SU-DHL-6 (cell line): ENCODE data around the gene EBP.

Source experiments
- EZH2phosphoT487 ChIP-seq: fragments of 200-600 bp; sonication (generic), shearing (Covaris generic); conservative IDR thresholded peaks from 2 replicates; pipeline ENCODE4 v1.6.1; 2018; ENCODE audit warnings: mild to moderate bottlenecking, antibody characterized with exemption, low read length, moderate library complexity, mixed read lengths
- TF ChIP-seq, protein P1 (sequence below): fragments of 200-600 bp; sonication (generic); IDR thresholded peaks from one replicate; pipeline ENCODE4 v1.5.1; 2017; ENCODE audit warnings: antibody characterized with exemption, mild to moderate bottlenecking, low read length, moderate library complexity; ENCODE audit not compliant: insufficient read depth, poor library complexity, severe bottlenecking

DNA sequence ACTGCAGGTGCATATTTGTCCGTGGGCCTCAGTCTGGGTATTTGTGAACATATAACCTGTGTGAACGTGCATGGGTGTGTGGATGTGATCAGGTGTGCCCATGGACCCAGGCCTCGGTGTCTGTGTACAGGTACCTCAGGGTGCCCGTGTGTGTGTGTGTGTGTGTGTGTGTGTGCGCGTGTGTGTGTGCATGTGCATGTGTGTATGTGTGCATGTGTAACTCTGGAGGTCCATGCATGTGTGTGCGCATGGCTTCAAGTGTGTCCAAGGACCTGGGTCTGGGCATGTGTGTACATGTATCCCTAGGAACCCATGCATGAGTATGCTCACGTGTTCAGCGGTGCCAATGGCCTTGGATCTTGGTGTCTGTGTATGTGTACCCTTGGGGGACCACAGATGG is 29.8 kb upstream of the EBP start:
- TF ChIP-seq, protein P1, sequence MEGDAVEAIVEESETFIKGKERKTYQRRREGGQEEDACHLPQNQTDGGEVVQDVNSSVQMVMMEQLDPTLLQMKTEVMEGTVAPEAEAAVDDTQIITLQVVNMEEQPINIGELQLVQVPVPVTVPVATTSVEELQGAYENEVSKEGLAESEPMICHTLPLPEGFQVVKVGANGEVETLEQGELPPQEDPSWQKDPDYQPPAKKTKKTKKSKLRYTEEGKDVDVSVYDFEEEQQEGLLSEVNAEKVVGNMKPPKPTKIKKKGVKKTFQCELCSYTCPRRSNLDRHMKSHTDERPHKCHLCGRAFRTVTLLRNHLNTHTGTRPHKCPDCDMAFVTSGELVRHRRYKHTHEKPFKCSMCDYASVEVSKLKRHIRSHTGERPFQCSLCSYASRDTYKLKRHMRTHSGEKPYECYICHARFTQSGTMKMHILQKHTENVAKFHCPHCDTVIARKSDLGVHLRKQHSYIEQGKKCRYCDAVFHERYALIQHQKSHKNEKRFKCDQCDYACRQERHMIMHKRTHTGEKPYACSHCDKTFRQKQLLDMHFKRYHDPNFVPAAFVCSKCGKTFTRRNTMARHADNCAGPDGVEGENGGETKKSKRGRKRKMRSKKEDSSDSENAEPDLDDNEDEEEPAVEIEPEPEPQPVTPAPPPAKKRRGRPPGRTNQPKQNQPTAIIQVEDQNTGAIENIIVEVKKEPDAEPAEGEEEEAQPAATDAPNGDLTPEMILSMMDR: no peak
- TF ChIP-seq EZH2phosphoT487: no peak
